HCT116 (cell line): ENCODE results near the gene PPIP5K2.

ENCODE experiments used
- CTCF ChIP-seq, 3 experiments: fragments of 200-600 bp in 1 of 3; sonication (generic) in 1 of 3; IDR thresholded peaks in 2 of 3; conservative IDR thresholded peaks in 1 of 3; 2 replicates each; pipeline ENCODE4 v1.5.1; 2012 to 2017; ENCODE audit warnings: low read depth in 2 of 3, low read length in 2 of 3, antibody characterized with exemption in 1 of 3, borderline replicate concordance in 1 of 3, control low read depth in 1 of 3, mild to moderate bottlenecking in 1 of 3, mixed read lengths in 1 of 3, mixed run types in 1 of 3, moderate library complexity in 1 of 3; ENCODE audit not compliant: insufficient read depth in 1 of 3
- EZH2 ChIP-seq: fragments of 200-600 bp; sonication (generic); IDR thresholded peaks from 2 replicates; pipeline ENCODE4 v1.6.1; 2017; ENCODE audit warnings: antibody characterized with exemption, mixed run types
- EZH2phosphoT487 ChIP-seq: fragments of 200-600 bp; IDR thresholded peaks from 2 replicates; pipeline ENCODE4 v1.6.1; 2018; ENCODE audit warnings: antibody characterized with exemption, borderline replicate concordance
- JUND ChIP-seq: IDR thresholded peaks from 2 replicates; pipeline ENCODE4 v1.6.1; 2012
- POLR2A ChIP-seq: IDR thresholded peaks from 2 replicates; pipeline ENCODE4 v1.7.0; 2011; ENCODE audit warnings: borderline replicate concordance; ENCODE audit not compliant: insufficient read depth, insufficient read length; ENCODE audit errors: extremely low read depth
- SIN3A ChIP-seq: IDR thresholded peaks from 2 replicates; pipeline ENCODE4 v1.6.1; 2012; ENCODE audit warnings: low read depth

DNA sequence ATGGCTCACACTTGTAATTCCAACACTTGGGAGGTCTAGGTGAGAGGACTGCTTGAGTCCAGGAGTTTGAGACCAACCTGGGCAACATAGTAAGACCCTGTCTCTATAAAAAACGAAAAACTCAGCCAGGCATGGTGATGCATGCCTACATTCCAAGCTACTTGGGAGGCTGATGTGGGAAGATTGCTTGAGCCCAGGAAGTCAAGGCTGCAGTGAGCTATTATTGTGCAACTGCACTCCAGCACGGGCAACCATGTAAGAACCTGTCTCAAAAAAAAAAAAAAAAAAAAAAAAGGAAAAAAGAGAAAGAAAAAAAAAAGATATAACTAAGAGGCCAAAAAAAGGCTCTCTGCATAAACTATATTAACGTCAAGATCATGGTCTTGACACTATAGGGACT lies 27.4 kb upstream of the PPIP5K2 start:
- TF ChIP-seq POLR2A = no peak
- no peak for TF ChIP-seq CTCF (IDR thresholded peaks at IDR 0.05 in 2 of 3, conservative IDR thresholded peaks at IDR 0.05 in 1 of 3; ENCODE audit: borderline replicate concordance in 1 of 3, insufficient read depth in 1 of 3, low read depth in 2 of 3, low read length in 2 of 3)
- no peak for TF ChIP-seq SIN3A
- TF ChIP-seq EZH2 = no peak
- no peak for TF ChIP-seq EZH2phosphoT487
- no peak for TF ChIP-seq JUND
